ENCODE data around the gene ASPDH.

- TF ChIP-seq CTCF (IDR thresholded peaks at IDR 0.05; ENCODE audit: insufficient read depth, low read depth, low read length): no peak
- no peak for TF ChIP-seq EZH2 (IDR thresholded peaks at IDR 0.05; ENCODE audit: insufficient read depth, low read length)
Observed at GRCh38 chr19:50482916-50483315, 30.8 kb downstream of the ASPDH start.

Measured in astrocyte (in vitro differentiated cells and primary cell).